Mesothelial cell of epicardium (in vitro differentiated cells): ENCODE data around the gene CACNA2D2. TPM values are rescaled to one million over a fixed set of nuclear protein-coding genes. Genes with fewer than 3 reads are reported as not detected.

Experiments
- DNase-seq, 2 experiments: peaks; one replicate each; pipeline ENCODE4 v3.0.0; 2021; ENCODE audit warnings: low spot score in 2 of 2; ENCODE audit not compliant: unreplicated experiment in 2 of 2
- H3K27ac Mint-ChIP-seq: 2 replicates; pipeline ENCODE4 v1.8.0; 2021; ENCODE audit warnings: mixed read lengths
- H3K27me3 Mint-ChIP-seq: 2 replicates; pipeline ENCODE4 v1.8.0; 2021; ENCODE audit warnings: low read depth, mixed read lengths
- H3K36me3 Mint-ChIP-seq: 2 replicates; pipeline ENCODE4 v1.8.0; 2021; ENCODE audit warnings: mixed read lengths
- H3K4me1 Mint-ChIP-seq: 2 replicates; pipeline ENCODE4 v1.8.0; 2021; ENCODE audit warnings: mixed read lengths
- H3K4me3 Mint-ChIP-seq: 2 replicates; pipeline ENCODE4 v1.8.0; 2021; ENCODE audit warnings: mild to moderate bottlenecking, moderate library complexity, mixed read lengths
- H3K9me3 Mint-ChIP-seq: 2 replicates; pipeline ENCODE4 v1.8.0; 2021; ENCODE audit warnings: mixed read lengths
- total RNA-seq: library from RNA; stranded (reverse); gene quantifications from 3 replicates; pipeline ENCODE4 v1.2.1, GENCODE V29; 2021
- TF ChIP-seq, protein P1 (sequence below): fragments of 200-600 bp; sonication (generic); IDR thresholded peaks from one replicate; pipeline ENCODE4 v1.5.0; 2021; ENCODE audit warnings: antibody characterized with exemption; ENCODE audit not compliant: unreplicated experiment

The CACNA2D2 gene
- total RNA-seq, 1 donor from 2014 or later, result 10.8 TPM

DNA sequence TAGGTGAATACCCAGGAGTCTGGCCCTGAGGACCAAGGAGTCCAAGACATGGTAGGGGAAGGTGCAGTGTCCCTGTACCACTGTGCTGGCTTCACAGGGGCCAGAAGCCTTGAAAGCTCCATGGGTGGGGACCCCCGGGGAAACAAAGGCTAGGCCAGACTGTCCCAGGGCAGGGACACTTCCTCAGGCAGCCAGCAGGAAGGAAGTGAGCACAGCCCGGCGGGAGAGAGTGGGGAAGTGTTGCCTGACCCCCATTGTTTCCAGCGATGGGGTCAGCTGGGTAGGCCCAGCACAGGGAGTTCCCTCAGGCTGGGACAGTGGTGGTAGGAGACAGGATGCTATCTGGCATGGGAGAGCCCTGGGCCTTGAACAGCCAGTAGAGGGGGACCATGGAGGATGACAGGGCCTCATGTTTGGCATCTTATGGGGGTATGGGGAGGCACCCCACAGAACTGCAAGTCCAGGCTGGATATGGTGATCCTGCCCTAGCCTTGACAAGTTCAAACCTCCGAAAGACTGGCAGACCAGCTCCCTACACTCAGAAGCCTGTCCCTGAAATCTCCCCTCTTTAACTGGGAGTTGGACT lies 179.7 kb downstream of the CACNA2D2 start:
- Mint-ChIP-seq H3K27me3 (no peaks in the 10 kb centered on the region), H3K9me3 (no peaks in the 10 kb centered on the region), H3K27ac (no peak overlapping the region), H3K36me3 (peaks cover 2% of the 10 kb centered on the region), H3K4me1 (peaks cover 47% of the 10 kb centered on the region), H3K4me3 (no peak overlapping the region)
- TF ChIP-seq, protein P1, sequence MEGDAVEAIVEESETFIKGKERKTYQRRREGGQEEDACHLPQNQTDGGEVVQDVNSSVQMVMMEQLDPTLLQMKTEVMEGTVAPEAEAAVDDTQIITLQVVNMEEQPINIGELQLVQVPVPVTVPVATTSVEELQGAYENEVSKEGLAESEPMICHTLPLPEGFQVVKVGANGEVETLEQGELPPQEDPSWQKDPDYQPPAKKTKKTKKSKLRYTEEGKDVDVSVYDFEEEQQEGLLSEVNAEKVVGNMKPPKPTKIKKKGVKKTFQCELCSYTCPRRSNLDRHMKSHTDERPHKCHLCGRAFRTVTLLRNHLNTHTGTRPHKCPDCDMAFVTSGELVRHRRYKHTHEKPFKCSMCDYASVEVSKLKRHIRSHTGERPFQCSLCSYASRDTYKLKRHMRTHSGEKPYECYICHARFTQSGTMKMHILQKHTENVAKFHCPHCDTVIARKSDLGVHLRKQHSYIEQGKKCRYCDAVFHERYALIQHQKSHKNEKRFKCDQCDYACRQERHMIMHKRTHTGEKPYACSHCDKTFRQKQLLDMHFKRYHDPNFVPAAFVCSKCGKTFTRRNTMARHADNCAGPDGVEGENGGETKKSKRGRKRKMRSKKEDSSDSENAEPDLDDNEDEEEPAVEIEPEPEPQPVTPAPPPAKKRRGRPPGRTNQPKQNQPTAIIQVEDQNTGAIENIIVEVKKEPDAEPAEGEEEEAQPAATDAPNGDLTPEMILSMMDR, result no peak
- no peak for DNase-seq

DNA sequence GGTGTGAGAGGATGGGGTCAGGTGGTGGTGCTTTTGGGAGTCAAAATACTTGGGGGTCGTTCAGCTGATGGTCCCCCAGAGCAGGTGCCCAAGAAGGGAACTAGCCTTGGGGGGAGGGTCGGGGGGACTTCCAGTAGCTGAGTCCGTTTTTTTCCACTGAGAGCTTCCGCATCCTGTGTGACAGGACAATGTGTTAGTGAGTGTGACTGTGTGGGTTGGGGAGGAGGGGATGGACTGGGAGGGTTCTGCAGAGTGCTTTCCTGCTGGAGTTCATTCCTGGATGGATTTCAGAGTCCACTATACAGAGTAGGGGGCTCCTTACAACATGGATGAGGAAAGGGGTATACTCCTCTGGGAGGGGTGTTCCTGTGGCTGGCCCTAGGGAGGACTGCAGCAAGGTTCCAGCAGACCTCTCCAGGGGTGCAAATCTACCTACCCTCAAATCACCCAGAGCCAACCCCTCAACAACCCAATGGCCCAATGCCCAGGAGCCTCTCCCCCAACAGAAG lies 180.3 kb downstream of the CACNA2D2 start:
- TF ChIP-seq, protein P1, result no peak
- Mint-ChIP-seq H3K36me3 (peaks cover 5% of the 10 kb centered on the region), H3K9me3 (no peaks in the 10 kb centered on the region), H3K4me1 (peaks cover 46% of the 10 kb centered on the region), H3K27ac (no peak overlapping the region), H3K27me3 (no peaks in the 10 kb centered on the region), H3K4me3 (no peak overlapping the region)
- DNase-seq, result no peak

DNA sequence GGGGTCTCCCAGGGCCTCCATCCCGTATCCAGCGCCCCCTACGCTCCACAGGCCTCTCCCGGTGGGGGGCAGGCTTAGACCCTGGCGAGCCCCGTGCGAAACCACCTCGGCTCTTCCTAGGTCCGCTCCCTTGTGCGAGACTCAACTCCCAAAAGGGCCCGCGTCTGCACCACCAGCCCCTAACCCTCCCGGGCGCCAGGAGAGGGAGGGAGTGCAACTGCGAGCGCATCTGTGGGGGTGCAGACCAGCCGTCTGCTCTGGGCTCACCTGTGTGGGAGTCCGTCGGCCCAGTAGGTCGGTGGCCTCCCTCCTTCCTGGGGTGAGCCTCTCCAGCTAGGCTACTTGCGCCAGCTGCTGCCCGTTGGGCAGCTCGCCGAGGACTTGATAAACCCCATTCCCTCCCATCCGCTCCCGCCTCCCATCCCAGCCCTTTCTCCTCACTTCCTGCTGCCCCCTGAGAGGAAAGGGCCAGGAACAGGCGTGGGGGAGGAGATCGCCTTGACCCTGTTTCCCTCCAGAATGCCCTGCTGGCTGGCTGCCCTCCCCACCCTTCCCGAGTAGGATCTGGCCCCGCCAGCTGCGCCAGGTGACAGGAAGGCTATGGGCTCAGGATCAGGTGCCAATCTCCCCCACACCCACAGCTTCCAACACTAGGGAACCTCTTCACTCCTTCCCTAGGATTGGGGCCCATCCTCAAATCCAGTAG lies 180.9 kb downstream of the CACNA2D2 start, which contains the start of gene HYAL2:
HYAL2 (minus strand) TSS at position 360 of the 706 bp plus-strand sequence. CDS start 2,256 bp downstream, outside the sequence.
- H3K27me3 Mint-ChIP-seq, result no peaks in the 10 kb centered on the region
- H3K36me3 Mint-ChIP-seq, result peaks cover 5% of the 10 kb centered on the region
- peak within 1 kb of the TSS; percentile 95 for H3K27ac Mint-ChIP-seq
- H3K4me3 Mint-ChIP-seq, result peak within 1 kb of the TSS; percentile 81
- peaks cover 49% of the 10 kb centered on the region for H3K4me1 Mint-ChIP-seq
- TF ChIP-seq, protein P1, result no peak
- H3K9me3 Mint-ChIP-seq, result no peaks in the 10 kb centered on the region
- no peak for DNase-seq

DNA sequence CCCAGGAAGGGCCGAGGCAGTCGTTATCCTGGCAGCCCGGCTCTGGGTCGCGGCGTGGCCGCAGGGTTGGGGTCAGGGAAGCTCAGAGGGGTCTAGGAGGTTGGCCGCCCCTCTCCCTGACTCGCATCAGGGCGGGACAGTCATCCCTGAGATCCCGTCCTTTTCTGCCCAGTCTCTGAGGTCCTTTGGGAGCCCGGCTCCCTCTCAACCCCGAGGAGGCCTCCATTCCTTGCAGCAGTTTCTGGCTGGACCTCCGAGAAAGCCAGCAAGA lies 181.4 kb downstream of the CACNA2D2 start:
- Mint-ChIP-seq H3K27me3 (no peaks in the 10 kb centered on the region), H3K27ac (peak overlapping the region; percentile 53), H3K9me3 (no peaks in the 10 kb centered on the region), H3K36me3 (peaks cover 5% of the 10 kb centered on the region), H3K4me3 (peak overlapping the region; percentile 81), H3K4me1 (peaks cover 51% of the 10 kb centered on the region)
- DNase-seq, result no peak
- TF ChIP-seq, protein P1, result no peak

DNA sequence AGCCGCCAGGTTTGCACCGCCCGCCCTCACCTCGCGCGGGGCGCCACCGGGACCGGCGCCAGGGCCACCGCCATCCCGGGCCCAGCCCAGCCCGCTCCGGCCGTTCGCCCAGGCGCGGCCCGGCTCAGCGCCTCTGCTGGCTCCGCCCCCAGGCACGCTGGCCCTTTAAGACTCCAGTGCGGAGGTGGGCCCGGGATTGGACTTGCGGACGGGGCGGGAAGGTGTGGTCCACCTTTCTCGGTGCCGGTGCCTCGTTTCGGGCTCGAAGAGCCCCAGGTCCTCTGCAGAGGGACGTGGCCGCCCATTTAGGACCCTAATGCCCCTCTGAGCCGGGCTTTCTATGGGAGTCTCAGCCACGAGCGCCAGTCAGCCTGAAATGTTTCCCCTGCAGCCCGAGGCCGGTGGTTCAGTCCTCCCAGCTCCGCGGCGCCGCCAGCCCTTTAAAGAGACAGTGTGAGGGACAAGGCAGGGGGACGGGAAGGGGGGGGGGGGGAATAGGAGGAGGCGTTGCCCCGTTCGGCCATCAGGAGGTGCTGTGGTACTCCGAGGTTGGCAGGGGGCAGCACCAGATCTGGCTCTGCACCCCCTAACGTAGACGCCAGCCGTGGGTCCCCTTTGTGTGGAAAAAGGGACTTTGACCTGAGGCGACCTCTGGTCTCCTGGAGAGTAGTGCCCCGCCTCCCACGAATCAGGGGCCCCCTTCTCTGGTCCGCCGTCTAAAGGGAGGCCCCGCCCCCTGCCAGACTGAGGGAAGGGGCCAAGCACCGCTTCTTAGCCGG lies 181.9 kb downstream of the CACNA2D2 start:
- Mint-ChIP-seq H3K27ac (peak overlapping the region; percentile 95), H3K4me3 (peak overlapping the region; percentile 88), H3K4me1 (peaks cover 52% of the 10 kb centered on the region), H3K36me3 (peaks cover 8% of the 10 kb centered on the region), H3K9me3 (no peaks in the 10 kb centered on the region), H3K27me3 (no peaks in the 10 kb centered on the region)
- TF ChIP-seq, protein P1, result peak; percentile 60
- DNase-seq, result peak; percentile 71 to 88
